Measurements from ENCODE around the gene ANKRD17.

ANKRD17 gene

GRCh38 chr4:73281396-73281795 lies 22.8 kb upstream of the ANKRD17 start:
- Histone ChIP-seq H3K4me3 (ENCODE audit: low read depth, low read length) (no peak overlapping the region), H3K9me3 (ENCODE audit: control insufficient read depth, insufficient read depth, low read depth, low read length) (no peaks in the 10 kb centered on the region), H3K27ac (ENCODE audit: extremely low read depth, low read depth, low read length) (no peak overlapping the region), H3K36me3 (ENCODE audit: control insufficient read depth in 2 of 2, insufficient read depth in 1 of 2, low read length in 2 of 2) (no peaks in the 10 kb centered on the region), H3K4me1 (ENCODE audit: control insufficient read depth, insufficient read depth, low read length) (no peaks in the 10 kb centered on the region)
- TF ChIP-seq ZNF280D (tag by site-specific recombination; IDR thresholded peaks at IDR 0.05) (no peak), ZNF792 (tag by site-specific recombination; IDR thresholded peaks at IDR 0.05) (no peak), ZNF830 (tag by site-specific recombination; IDR thresholded peaks at IDR 0.05; ENCODE audit: low read depth) (no peak), ZNF19 (tag by site-specific recombination; IDR thresholded peaks at IDR 0.05; ENCODE audit: low read depth) (no peak), WT1 (tag by site-specific recombination; IDR thresholded peaks at IDR 0.05) (no peak), GLIS1 (tag by site-specific recombination; IDR thresholded peaks at IDR 0.05) (no peak), ZBTB49 (tag by site-specific recombination; IDR thresholded peaks at IDR 0.05; ENCODE audit: low read depth) (no peak), ZNF561 (tag by site-specific recombination; IDR thresholded peaks at IDR 0.05; ENCODE audit: borderline replicate concordance) (no peak), ZNF211 (tag by site-specific recombination; IDR thresholded peaks at IDR 0.05; ENCODE audit: low read depth) (no peak), BCL11A (tag by site-specific recombination; IDR thresholded peaks at IDR 0.05; ENCODE audit: low read depth) (no peak)
- POLR2A ChIA-PET, result no interaction called here
- CTCF ChIA-PET, result no interaction called here

- Histone ChIP-seq H3K36me3 (ENCODE audit: control insufficient read depth in 2 of 2, insufficient read depth in 1 of 2, low read length in 2 of 2) (no peaks in the 10 kb centered on the region), H3K9me3 (ENCODE audit: control insufficient read depth, insufficient read depth, low read depth, low read length) (no peaks in the 10 kb centered on the region), H3K27ac (ENCODE audit: extremely low read depth, low read depth, low read length) (no peak overlapping the region), H3K4me3 (ENCODE audit: low read depth, low read length) (no peak overlapping the region), H3K4me1 (ENCODE audit: control insufficient read depth, insufficient read depth, low read length) (peaks cover 2% of the 10 kb centered on the region; the same call in 1 of the 2 replicates)
- ChIA-PET CTCF (no interaction called here), POLR2A (no interaction called here)
- TF ChIP-seq ZNF146 (tag by site-specific recombination; IDR thresholded peaks at IDR 0.05) (peak; percentile 38; the same call in 1 of the 2 replicates), ZNF423 (tag by site-specific recombination; IDR thresholded peaks at IDR 0.05) (no peak)
Observed at GRCh38 chr4:73277201-73277600, 18.6 kb upstream of the ANKRD17 start.

- TF ChIP-seq ZNF362 (tag by site-specific recombination; IDR thresholded peaks at IDR 0.05) (peak; percentile 83; the same call in 1 of the 2 replicates), ZNF701 (tag by site-specific recombination; IDR thresholded peaks at IDR 0.05) (no peak), ZNF335 (tag by site-specific recombination; conservative IDR thresholded peaks at IDR 0.05) (0 out of 2 replicates have a peak, but pooled peaks have one; percentile 9)
- Histone ChIP-seq H3K9me3 (ENCODE audit: control insufficient read depth, insufficient read depth, low read depth, low read length) (no peaks in the 10 kb centered on the region), H3K36me3 (ENCODE audit: control insufficient read depth in 2 of 2, insufficient read depth in 1 of 2, low read length in 2 of 2) (no peaks in the 10 kb centered on the region), H3K4me3 (ENCODE audit: low read depth, low read length) (no peak overlapping the region), H3K4me1 (ENCODE audit: control insufficient read depth, insufficient read depth, low read length) (peaks cover 2% of the 10 kb centered on the region; the same call in 1 of the 2 replicates), H3K27ac (ENCODE audit: extremely low read depth, low read depth, low read length) (no peak overlapping the region)
- POLR2A ChIA-PET, result interaction anchor here (0.7 kb wide), 1 partner anchor 13 kb away, joined by 6 read pairs; no protein-coding TSS in a partner anchor
- CTCF ChIA-PET, result interaction anchor here (0.7 to 1.2 kb wide), 2 partner anchors 18 to 56 kb away, joined by 3 to 5 read pairs; no protein-coding TSS in a partner anchor
Observed at GRCh38 chr4:73275318-73275654, 16.7 kb upstream of the ANKRD17 start.
